GM19395 (cell line): ENCODE results near the gene TGIF1.
A peak's percentile ranks its signal among the peaks of the same experiment; 100 is the strongest.
"Not testable (repeated sequence)": the region's sequence is repeated elsewhere in the genome, so short reads cannot be mapped to it uniquely, and the experiment has no call there.

Experiments used
- ATAC-seq: cut with Tn5 transposase; IDR thresholded peaks from one replicate; pipeline ENCODE4 v1.9.1; 2021; ENCODE audit warnings: mild to moderate bottlenecking, moderate library complexity; ENCODE audit not compliant: unreplicated experiment

TGIF1 gene

DNA sequence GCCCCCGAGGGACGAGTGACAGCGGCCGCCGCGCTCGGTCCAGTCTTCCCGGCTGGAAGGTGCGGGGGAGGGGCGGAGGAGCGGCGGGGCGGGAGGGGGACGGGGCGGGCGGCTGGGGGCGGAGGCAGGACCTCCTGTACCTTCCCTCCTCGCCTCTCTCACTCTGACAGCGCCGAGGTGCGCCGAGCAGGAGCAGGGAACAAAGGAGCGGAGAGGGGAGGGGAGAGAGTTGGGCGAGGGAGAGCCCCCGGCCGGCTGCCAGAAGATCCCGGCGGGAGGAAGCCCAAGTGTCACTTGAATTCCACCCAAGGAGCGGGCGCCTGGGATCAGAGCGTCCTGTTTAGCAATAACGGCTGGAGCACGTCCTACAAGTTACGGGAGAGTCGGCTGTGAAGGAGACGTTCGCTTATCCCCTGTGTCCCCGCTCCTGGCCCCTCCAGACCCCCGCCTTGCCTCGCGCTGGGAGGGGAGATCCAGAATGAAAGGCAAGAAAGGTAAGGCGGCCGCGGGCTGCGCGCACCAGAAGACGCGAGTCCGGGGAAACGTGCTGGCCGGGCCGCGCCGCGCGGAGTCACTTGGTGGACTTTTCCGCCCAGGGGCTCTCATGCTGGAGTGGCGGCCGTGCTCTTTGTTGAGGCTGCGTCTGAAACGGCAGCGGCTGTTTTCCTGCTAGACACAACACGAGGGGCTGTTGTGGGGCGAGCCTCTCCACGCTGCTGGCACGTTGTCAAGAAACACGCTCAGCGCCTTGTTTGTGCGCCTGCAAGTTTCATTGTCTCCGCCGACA is at the start of gene TGIF1:
Gene TGIF1 (plus strand): TSS at position 161 of the 787 bp plus-strand sequence. CDS start 318 bp downstream, at position 479.
- no peak for ATAC-seq

DNA sequence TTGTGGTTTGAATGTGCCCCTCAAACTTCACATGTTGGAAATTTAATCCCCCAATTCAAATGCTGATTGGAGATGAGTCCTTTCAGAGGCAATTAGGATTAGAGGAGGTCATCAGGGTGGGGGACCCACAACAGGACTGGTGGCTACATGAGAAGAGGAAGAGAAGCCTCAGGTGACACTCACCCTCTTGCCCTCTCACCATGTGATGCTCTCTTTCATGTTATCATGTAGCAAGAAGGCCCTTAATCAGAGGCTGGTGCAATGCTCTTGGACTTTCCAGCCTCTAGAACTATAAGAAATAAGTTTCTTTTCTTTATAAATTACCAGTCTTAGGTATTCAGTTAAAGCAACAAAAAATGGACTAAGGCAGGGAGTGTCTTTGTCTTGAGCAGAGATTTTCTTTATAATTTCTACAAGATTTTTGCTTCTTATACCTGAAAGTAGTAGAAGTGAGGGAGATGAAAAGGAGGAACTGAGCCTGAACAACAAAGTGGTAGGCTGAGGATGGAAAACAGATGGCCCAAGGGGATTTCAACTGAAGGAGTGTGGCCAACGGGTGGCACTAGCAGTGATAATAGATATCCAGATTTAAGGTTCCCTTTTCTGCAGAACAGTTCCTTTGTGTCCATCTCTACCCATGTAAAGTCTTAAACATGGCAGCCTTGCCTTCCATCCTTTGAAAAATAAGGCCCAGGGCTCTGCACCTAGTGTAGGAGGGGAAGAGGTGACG is 49.2 kb upstream of the TGIF1 start:
- ATAC-seq = no peak

DNA sequence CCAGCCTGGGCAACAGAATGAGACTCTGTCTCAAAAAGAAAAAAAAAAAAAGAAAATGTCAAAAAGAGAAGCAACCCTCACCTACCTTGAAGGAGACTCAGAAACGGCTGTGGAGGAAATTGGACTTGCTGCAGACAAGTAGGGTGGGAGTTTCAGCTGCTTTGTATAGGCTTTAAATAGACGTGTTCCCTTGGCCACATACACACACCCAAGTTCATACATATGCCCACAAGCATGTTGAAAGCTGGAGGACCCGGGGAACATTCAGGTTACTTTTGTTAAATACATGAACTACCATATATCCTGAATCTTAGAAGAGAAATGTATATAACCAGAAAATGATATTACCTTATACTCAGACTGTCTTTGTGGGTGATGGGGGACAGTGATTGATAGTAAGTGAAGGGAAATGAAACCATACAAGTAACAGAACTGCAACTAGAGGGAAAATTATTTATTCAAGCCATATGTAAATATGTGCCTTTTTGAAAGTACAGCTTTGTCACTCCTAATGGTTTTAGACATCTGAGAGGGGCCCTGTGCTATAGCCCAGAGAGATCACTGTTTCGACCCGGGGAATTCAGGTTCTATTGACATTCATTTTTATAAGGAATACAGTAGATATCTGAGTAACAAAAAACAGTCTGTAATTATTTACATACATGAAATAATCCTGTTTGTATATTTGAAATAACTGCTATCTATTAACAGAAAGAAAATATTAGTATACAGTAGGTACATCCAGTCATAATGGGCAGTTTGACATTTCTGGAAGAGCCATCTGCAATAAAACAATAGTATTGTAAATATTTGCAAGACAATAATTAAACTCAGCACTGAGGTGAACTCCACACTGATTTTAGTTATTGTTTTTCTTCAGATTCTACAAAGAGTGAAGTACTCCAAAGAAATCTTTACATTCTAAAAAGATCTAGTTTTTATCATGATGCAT is 48.0 kb upstream of the TGIF1 start:
- ATAC-seq = peak; percentile 87

DNA sequence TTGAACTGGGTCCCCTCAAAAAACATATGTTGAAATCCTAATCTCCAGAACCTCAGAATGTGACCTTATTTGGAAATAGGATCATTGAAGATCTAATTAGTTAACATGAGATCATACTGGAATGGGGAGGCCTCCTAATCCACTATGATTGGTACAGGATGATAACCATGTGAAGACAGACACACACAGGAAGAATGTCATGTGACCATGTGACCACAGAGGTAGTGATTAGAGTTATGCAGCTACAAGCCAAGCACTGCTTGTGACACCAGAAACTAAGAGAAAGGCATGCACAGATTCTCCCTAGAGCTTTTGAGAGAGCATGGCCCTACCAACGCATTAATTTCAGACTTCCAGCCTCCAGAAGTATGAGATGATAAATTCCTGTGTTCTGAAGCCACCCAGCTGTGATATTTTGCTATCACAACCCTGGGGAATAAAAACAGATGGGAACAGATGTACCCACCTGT is 47.0 kb upstream of the TGIF1 start:
- ATAC-seq = no peak

DNA sequence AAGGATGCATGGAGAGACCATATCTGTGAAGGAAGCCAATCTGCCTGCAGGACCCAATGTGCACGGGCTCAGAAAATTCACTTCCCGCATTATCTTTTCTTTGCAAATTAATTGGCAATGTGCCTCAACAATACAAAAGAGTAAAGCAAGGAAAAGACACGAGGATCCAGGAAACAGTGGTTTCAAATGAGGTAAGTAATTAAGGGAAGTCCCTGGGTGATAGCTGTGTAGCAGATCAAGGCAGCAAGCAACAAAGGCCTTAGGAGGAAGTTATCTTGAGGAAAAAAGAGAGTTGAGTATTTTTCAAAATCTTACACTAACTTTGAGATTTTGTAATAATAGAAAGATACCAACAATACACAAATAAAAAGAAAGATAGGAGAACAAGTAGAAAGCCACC is 44.3 kb upstream of the TGIF1 start:
- ATAC-seq = no peak

DNA sequence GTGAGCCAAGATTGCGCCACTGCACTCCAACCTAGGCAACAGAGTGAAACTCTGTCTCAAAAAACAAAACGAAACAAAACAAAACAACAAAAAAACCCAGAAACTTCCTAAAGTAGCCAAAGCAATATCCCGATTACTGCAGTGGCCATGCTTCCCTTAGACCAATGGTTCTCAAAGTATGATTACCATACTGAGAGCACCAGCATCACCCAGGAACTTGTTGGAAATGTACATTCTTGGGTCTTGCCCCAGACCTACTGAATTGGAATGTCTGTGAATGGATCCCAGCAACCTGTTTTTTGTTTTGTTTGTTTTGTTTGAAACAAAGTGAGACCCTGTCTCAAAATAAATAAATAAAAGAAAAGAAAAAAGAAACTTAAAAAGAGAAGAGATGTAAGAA is 41.9 kb upstream of the TGIF1 start:
- no peak for ATAC-seq

DNA sequence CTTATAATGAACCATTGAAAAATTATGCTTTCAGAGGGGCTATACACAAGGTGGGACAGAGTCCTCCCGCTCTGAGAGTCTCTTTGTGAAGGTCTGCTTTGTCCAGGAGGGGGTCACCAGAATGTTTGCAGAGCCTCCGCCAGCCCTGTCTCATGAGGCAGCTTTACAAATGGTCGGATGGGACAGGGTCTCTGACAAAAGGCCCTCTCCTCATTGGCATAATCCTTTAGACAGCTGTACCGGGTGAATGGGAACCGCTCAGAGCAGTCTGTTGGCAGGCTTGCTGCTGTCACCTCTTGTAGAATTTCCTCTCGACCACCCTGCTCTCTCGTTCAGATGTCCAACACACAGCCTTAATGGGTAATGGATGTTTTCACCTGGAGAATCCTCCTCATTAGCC is 40.2 kb upstream of the TGIF1 start:
- ATAC-seq = no peak

DNA sequence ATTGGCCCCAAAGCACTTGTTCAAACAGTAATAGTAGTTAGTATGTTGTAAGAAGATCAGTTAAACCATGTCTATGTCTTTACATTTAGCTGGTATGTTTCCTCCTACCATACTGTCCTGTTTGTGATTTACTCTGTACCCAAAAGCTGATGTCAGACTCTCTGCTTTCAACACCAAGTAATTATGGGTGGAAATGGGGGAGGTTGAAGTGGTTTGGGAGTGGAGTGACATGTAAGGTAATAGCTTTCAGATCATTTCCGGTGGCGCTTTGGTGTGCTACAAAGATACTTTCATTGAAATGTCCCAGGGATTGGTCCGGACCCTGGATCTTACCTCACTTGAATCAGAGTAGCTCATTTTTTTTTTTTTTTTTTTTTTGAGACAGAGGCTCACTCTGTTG is 39.7 kb upstream of the TGIF1 start:
- ATAC-seq = no peak

DNA sequence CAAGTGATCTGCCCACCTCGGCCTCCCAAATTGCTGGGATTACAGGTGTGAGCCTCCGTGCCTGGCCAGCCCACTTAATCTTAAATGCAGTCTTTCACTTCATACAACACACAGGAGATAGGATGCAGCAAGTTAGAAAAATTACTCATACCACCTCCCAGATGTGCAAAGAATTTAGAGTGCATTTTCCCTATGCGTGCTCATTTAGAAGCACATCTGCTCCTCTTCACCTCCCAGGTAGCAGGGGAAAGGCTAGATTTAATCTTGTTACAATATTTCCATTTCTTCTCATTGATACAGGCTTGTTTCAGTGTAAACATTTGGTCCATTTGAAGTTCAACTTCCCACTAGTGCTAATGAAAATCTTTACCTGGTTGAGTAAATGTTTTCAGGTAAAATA is 39.1 kb upstream of the TGIF1 start:
- not testable (repeated sequence) for ATAC-seq

DNA sequence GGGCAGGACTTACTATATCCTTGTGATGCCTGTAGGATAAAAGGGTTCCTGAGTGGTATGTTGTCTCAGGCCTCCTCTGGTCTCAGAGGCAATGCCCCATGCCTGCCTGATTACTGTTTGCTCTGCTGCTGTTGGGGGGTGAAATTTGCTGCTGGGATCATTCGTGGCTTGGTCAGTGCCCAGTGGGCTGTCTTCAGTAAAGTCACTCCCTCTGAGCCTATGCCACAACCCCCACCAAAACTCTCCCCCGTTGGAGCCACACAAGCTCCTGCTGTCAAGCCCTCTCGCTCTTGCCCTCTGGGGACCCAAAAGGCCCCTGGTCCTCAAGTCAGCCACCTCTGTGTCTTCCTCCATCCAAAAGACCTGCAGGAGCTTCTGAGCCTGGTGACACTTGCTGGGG is 38.6 kb upstream of the TGIF1 start:
- ATAC-seq = no peak

DNA sequence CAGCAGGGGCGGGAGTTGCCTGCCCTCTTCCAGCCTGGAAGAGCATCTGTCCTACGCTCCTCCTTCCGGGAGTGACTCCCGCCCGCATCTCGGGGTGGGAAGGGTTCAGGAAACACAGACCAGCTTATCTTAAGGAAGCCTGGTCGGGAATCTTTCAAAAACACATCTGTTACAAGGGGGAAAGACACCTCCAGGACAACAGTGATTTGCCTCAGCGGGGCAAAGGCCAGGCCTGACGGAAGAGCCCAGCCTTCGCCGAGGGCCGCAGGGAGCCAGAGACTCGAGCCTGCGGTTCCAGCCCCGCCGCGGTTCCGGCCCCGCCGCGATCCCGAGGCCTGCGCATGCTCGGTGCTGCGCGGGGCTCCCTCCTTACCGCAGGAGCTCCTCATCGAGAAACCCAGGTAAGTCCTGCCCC is 38.1 kb upstream of the TGIF1 start:
- no peak for ATAC-seq

DNA sequence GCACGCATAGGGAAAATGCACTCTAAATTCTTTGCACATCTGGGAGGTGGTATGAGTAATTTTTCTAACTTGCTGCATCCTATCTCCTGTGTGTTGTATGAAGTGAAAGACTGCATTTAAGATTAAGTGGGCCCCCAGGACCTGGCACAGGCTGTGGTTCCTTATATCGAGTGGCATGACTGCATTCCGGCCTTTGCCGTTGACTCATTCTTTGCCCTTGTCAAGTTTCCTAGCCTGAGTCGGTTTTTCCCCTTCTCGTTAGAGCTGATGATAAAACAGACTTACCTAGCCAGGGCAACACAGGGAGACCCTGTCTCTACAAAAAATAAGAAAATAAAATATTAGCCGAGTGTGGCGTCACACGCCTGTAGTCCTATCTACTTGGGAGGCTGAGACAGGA is 37.4 kb upstream of the TGIF1 start:
- ATAC-seq = not testable (repeated sequence)

DNA sequence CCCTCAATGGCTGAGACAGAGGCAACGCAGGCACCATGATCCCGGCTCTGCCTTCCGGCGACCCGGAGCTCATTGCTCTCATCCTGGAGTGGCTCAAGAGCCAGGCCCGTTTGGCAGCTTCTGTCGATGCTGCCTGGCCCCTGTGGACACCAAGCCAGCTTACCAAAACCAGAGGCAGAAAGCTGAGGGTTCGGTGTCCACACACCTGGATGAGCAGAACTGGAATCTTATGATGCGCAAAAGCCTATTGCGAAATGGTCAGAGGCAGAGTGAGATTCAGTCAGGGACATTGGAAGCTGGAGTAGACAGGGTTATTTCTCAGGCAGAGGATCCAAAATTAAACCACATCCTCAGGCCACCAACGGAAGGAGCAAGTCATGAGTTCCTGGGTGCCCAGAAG is 34.9 kb upstream of the TGIF1 start:
- ATAC-seq = no peak

DNA sequence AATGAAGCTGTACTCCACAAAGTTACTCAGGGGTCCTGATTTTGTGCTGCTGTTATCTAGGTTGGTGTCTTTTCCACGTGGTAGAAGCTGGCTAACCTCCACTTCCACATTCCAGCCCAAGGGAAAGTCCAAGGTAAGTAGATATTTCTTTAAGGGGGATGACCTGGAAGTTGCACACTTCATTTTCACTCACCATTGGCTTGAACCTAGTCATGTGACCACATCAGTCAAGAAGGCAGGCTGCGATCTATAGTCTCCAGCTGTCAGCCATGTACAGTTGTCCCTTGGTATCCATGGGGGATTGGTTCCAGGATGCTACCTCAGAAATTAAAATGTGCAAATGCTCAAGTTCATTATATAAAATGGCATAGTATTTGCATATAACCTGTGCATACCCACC is 31.9 kb upstream of the TGIF1 start:
- ATAC-seq = no peak

DNA sequence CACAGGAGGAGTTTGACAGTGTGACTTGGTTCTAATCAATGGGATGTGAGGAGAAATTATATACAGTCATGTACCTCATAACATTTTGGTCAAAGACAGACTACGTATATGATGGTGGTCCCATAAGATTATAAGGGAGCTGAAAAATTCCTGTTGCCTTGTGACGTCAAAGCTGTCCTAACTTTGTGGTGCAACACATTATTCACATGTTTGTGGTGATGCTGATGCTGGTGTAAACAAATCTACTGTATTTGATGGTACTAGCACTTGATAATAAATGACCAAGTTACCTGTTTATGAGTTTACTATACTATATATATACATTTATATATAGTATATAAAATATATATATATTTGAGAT is 29.1 kb upstream of the TGIF1 start:
- ATAC-seq = no peak

DNA sequence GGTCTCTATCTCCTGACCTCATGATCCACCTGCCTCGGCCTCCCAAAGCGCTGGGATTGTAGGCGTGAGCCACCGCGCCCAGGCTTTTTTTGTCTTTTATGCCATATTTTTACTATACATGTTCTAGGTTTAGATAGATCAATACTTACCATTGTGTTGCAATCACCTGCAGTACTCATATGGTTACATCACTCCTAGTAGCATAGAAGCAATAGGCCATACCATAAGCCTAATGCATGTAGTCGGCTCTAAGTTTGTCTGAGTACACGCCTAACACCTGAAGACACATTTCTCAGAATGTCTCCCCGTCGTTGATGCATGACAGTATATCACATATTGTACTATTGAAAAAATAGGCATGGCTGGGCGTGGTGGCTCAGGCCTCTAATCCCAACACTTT is 27.1 kb upstream of the TGIF1 start:
- ATAC-seq = no peak

DNA sequence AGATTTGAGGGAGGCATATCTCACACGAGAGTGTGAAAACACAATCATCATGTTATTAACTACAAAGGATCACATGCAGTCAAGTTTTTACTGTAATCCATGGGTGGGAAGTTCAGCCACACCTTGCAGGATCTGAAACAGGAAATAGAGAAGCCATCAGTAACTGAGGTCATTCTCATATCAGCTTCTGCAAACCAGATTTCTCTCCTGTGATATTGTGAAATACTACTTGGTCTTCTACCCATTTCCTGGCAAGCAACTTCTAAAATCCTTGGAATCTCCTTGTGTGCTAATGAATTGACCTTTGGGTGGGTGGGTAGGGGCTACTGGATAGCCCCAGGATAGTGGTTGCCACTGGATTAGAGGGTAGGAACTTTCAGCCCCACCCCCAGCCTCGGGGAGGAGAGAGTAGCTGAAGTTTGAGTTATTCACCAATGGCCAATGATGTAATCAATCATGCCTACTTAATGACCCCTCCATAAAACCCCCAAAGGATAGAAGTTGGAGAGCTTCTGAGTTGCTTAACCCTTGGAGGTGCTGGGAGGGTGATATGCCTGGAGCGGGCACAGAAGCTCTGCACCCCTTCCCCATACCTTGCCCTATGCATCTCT is 25.6 kb upstream of the TGIF1 start:
- ATAC-seq = no peak

DNA sequence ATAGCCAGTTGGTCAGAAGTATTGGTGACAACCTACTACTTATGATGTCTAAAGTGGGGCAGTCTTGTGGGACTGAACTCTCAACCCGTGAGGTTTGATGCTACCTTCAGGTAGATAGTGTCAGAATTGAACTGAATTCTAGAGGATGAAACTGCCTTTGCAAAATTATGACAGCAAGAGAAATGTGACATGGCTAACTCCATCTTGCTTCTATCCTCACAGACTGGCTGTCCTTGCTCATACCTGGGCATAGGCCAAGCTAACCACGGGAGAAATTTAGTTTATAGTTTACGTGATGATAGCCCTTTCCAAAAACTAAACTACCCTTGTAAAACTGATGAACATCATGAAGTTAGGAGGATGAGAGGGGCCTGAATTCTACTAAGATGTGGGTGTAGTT is 24.9 kb upstream of the TGIF1 start:
- ATAC-seq = no peak

DNA sequence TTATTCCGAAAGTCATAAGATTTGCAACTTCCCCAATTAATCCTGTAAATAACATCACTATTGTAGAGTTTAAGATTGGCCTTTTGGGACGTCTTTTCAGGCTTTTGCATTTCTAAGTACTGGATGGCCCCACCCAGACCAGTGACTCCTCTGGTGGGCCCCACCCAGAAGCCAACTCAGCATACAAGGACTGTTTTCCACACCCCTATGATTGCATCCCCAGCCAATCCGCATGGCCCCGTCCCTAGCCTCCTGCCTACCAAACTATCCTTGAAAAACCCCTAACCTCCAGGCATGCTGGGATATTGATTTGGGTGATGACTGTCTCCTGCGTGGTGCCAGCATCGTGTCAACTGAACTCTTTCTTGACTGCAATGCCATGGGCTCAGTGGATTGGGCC is 24.5 kb upstream of the TGIF1 start:
- ATAC-seq = no peak

DNA sequence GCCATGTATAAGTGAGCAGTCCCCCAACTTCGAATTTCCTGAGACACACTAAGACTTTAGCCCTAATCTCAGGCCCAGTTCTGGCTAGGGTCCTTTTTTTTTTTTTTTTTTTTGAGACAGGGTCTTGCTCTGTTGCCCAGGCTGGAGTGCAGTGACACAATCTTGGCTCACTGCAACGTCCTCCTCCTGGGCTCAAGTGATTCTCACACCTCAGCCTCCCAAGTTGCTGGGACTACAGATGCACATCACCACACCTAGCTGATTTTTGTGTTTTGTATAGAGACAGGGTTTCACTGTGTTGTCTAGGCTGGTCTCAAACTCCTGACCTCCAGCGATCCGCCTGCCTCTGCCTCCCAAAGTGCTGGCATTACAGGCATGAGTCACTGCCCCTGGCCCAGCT is 23.9 kb upstream of the TGIF1 start:
- ATAC-seq = no peak

DNA sequence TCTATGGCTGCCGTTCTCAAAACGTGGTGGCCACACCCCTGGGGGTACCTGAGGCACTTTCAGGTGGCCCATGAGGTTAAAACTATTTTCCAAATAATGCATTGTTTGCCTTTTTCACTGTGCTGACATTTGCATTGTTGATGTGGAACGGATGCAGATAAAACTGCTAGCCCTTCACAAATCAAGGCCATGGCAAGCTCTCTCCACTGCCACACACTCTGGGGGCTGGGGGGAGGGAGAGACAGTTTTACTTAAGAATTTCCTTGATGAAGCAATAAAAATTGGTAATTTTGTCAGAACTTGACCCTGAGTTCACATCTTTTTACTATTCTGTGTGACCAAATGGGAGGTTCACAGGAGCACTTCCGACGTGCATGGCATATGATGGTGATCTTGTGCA is 22.0 kb upstream of the TGIF1 start:
- ATAC-seq = no peak
